Retinal pigment epithelial cell (primary cell): ENCODE data around the gene ADD3.
"Not testable (repeated sequence)": the region's sequence is repeated elsewhere in the genome, so short reads cannot be mapped to it uniquely, and the experiment has no call there.

ENCODE experiments used
- DNase-seq: peaks from one replicate; pipeline ENCODE4 v3.0.0-alpha.2; 2010; ENCODE audit warnings: low read depth
- H3K4me3 ChIP-seq: 2 replicates; pipeline ENCODE4 v1.5.1; 2011; ENCODE audit warnings: mild to moderate bottlenecking, low read length, control low read depth, moderate library complexity
- CTCF ChIP-seq: conservative IDR thresholded peaks from 2 replicates; pipeline ENCODE4 v1.5.1; 2011; ENCODE audit warnings: low read depth, low read length, control low read depth, inconsistent platforms

Gene ADD3

GRCh38 chr10:110129490-110129889 is 121.7 kb downstream of the ADD3 start:
- no peak overlapping the region for H3K4me3 ChIP-seq
- DNase-seq, result no peak
- no peak for TF ChIP-seq CTCF

GRCh38 chr10:110134917-110135316 is 127.1 kb downstream of the ADD3 start:
- no peak for TF ChIP-seq CTCF
- peak; percentile 12 for DNase-seq
- no peak overlapping the region for H3K4me3 ChIP-seq

DNA sequence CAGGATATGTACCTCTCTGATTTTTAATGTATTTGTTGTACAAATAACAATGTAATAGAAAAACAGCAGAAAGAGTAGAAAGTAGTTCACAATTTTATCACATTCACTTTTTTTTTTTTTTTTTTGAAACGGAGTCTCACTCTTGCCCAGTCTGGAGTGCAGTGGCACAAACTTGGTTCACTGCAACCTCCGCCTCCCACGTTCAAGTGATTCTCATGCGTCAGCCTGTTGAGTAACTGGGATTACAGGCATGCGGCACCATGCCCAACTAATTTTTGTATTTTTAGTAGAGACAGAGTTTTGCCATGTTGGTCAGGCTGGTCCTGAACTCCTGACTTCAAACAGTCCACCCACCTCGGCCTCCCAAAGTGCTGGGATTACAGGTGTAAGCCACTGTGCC is 128.1 kb downstream of the ADD3 start:
- not testable (repeated sequence) for H3K4me3 ChIP-seq, DNase-seq

DNA sequence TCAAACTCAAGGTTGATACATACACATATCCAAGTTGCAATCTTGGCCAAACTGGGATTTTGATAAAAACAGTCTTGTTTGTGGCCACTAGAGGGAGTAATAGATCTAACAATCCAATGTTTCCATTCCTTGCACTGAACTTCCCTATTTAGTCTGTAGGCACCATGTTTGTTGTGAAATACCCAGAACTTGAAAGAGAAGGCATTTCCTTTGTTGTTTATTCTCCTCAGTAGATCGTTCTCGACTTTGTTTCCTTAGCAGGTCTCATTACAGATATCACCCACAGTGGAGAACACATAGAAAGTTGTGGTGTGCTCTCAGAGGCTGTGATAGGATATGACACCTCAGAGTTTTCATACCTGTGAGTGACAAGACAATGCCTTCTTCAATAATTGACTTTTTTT is 129.4 kb downstream of the ADD3 start:
- no peak overlapping the region for H3K4me3 ChIP-seq
- peak; percentile 62 for TF ChIP-seq CTCF
- DNase-seq, result peak; percentile 22

DNA sequence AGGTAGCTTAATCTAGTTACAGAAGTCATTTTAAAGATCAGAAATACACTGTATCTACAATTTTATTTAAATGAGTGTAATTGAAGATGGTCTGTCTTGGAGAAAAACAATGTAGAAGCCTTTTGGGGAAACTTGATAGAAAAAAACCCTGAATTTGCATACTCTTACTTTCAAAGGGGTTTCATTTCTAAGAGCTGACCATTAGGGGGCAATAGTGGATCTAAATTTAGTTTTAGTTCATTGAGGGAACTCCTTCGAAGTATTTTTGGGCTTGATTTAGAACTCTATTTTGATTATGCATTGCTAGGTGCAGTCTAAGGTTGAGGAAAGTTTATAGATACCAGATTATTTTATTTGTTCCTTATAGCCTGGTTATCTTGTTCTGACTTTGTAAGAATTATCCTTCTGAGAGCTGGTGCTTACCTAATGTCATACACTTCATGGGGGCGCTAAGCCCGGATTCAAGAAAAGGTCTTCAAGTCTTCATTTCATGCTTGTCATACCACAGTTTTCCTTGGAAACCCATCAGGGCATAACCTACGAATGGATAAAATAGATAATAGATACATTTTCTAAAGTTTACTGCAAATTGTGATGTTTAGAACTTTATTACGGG is 130.5 kb downstream of the ADD3 start:
- DNase-seq, result peak; percentile 29
- peak; percentile 66 for TF ChIP-seq CTCF
- H3K4me3 ChIP-seq, result no peak overlapping the region

DNA sequence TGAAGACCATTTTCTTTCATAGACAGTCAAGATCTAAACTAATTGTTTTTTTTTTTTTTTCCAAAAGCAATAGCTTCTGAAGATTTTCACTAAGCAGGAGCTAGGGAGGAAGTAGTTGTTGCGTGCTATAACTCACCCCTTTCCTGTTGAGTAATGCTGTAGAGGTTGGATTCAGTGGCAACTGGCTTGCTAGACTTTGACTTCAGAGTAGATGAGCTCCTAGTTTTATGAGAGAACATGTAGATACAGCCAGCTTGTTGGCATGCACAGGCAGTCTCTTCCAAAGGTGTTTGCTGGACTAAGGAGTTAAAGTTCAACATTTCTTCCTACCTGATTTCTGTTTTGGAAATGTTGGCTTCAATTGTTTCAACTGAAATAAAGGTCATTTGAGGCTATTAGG is 133.4 kb downstream of the ADD3 start:
- TF ChIP-seq CTCF, result no peak
- H3K4me3 ChIP-seq, result no peak overlapping the region
- DNase-seq, result no peak

- TF ChIP-seq CTCF, result no peak
- no peak for DNase-seq
- H3K4me3 ChIP-seq, result no peak overlapping the region
These were observed 134.3 kb downstream of the ADD3 start for GRCh38 chr10:110141871-110142635.
